Keratinocyte (primary cell): ENCODE data around the gene PRKCE. TPM values are rescaled to one million over a fixed set of nuclear protein-coding genes. Genes with fewer than 3 reads are reported as not detected.

Experiments used
- DNase-seq: peaks from one replicate; pipeline ENCODE4 v3.0.0-alpha.2; 2011; ENCODE audit warnings: low read depth, missing footprints, low spot score
- FAIRE-seq: peaks from 2 replicates; lab custom pipeline; 2011; peaks lifted over from hg19 to GRCh38; lab: Jason Lieb, UNC
- H2AFZ ChIP-seq: 2 replicates; pipeline ENCODE4 v1.6.0; 2012; ENCODE audit warnings: low read length, control low read depth, inconsistent platforms; ENCODE audit not compliant: control insufficient read depth
- H3K27ac ChIP-seq: 2 replicates; pipeline ENCODE4 v1.5.1; 2011; ENCODE audit warnings: low read length; ENCODE audit not compliant: control insufficient read depth, insufficient read depth
- H3K27me3 ChIP-seq: 3 replicates; pipeline ENCODE4 v1.6.0; 2011; ENCODE audit warnings: low read length; ENCODE audit not compliant: control insufficient read depth, insufficient read depth; ENCODE audit errors: extremely low read depth
- H3K36me3 ChIP-seq, 2 experiments: 2 replicates in 1 of 2; 3 replicates in 1 of 2; pipeline ENCODE4 v1.5.1; 2011; ENCODE audit warnings: low read length in 2 of 2, mild to moderate bottlenecking in 1 of 2; ENCODE audit not compliant: control insufficient read depth in 2 of 2, insufficient read depth in 2 of 2; ENCODE audit errors: extremely low read depth in 1 of 2
- H3K4me1 ChIP-seq: 3 replicates; pipeline ENCODE4 v1.5.1; 2011; ENCODE audit warnings: low read length; ENCODE audit not compliant: control insufficient read depth, insufficient read depth; ENCODE audit errors: extremely low read depth
- H3K4me2 ChIP-seq: 3 replicates; pipeline ENCODE4 v1.6.0; 2011; ENCODE audit warnings: low read depth, low read length; ENCODE audit not compliant: control insufficient read depth, insufficient read depth; ENCODE audit errors: extremely low read depth
- H3K4me3 ChIP-seq, 3 experiments: fragments of 200-600 bp in 1 of 3; sonication (generic) in 1 of 3; 2 replicates in 2 of 3; 3 replicates in 1 of 3; pipeline ENCODE4 v1.5.1; 2011 to 2016; ENCODE audit warnings: low read length in 3 of 3, mild to moderate bottlenecking in 3 of 3, control low read depth in 2 of 3, inconsistent platforms in 1 of 3, low read depth in 1 of 3, mixed read lengths in 1 of 3, mixed run types in 1 of 3, moderate library complexity in 1 of 3; ENCODE audit not compliant: control insufficient read depth in 2 of 3, insufficient read depth in 2 of 3; ENCODE audit errors: extremely low read depth in 1 of 3
- H3K79me2 ChIP-seq: 2 replicates; pipeline ENCODE4 v1.6.0; 2012; ENCODE audit warnings: low read length; ENCODE audit not compliant: control insufficient read depth, insufficient read depth
- H3K9ac ChIP-seq: 3 replicates; pipeline ENCODE4 v1.6.0; 2011; ENCODE audit warnings: low read length; ENCODE audit not compliant: control insufficient read depth, insufficient read depth; ENCODE audit errors: extremely low read depth
- H3K9me1 ChIP-seq: 3 replicates; pipeline ENCODE4 v1.6.0; 2011; ENCODE audit warnings: low read length; ENCODE audit not compliant: control insufficient read depth, insufficient read depth; ENCODE audit errors: extremely low read depth
- H3K9me3 ChIP-seq: 2 replicates; pipeline ENCODE4 v1.5.1; 2012; ENCODE audit warnings: low read depth, low read length; ENCODE audit not compliant: control insufficient read depth
- H4K20me1 ChIP-seq: 3 replicates; pipeline ENCODE4 v1.6.0; 2011; ENCODE audit warnings: low read length; ENCODE audit not compliant: control insufficient read depth, insufficient read depth; ENCODE audit errors: extremely low read depth
- CTCF ChIP-seq, 3 experiments: IDR thresholded peaks in 1 of 3; conservative IDR thresholded peaks in 1 of 3; optimal IDR thresholded peaks in 1 of 3; 2 replicates in 2 of 3; 3 replicates in 1 of 3; pipeline versions ENCODE3 to v1.5.1; 2011; ENCODE audit warnings: low read length in 3 of 3, mild to moderate bottlenecking in 3 of 3, moderate library complexity in 2 of 3, control low read depth in 1 of 3, inconsistent platforms in 1 of 3; ENCODE audit not compliant: insufficient read depth in 2 of 3; ENCODE audit errors: extremely low read depth in 1 of 3
- EZH2 ChIP-seq: IDR thresholded peaks from one replicate; pipeline ENCODE4 v1.6.1; 2012; ENCODE audit warnings: inconsistent platforms, mild to moderate bottlenecking, low read length, moderate library complexity
- dilution Hi-C: fragments of 300-500 bp; cut with MboI; formaldehyde crosslinking; loops from one replicate; pipeline ENCODE4 v1.7.0; 2020; ENCODE audit warnings: low sequenced_read_pairs; ENCODE audit not compliant: extremely low pct_ligation_motif_present
- polyA plus RNA-seq, 5 experiments: library from polyadenylated mRNA; depleted of rRNA in 3 of 5; stranded (reverse) in 3 of 5; stranded (forward) in 1 of 5; unstranded in 1 of 5; fragments of >200 nt; gene quantifications; 1 replicate in 1 of 5; 2 replicates in 3 of 5; 3 replicates in 1 of 5; pipeline versions ENCODE4 v1.2.1 to v1.2.3, GENCODE V29; 2011 to 2012; ENCODE audit warnings: missing spikeins in 2 of 5, low read depth in 1 of 5, low replicate concordance in 1 of 5

Gene PRKCE
- polyA plus RNA-seq, 1 donor (not counting 4 experiments of a cell fraction or from before 2014, with no cell fraction given) = 2.0 TPM

GRCh38 chr2:45945302-45945717 is 293.8 kb downstream of the PRKCE start:
- no peak for FAIRE-seq
- Histone ChIP-seq H3K9me3 (no peaks in the 10 kb centered on the region), H3K9me1 (no peaks in the 10 kb centered on the region), H3K4me1 (peaks cover 21% of the 10 kb centered on the region), H3K27ac (no peak overlapping the region), H3K4me3 (no peak overlapping the region), H3K4me2 (no peak overlapping the region), H3K79me2 (no peaks in the 10 kb centered on the region), H2AFZ (no peak overlapping the region), H3K36me3 (no peaks in the 10 kb centered on the region), H4K20me1 (no peaks in the 10 kb centered on the region), H3K9ac (no peak overlapping the region), H3K27me3 (no peaks in the 10 kb centered on the region)
- no peak for DNase-seq
- dilution Hi-C loops = no loop called here
- TF ChIP-seq EZH2 (no peak), CTCF (optimal IDR thresholded peaks at IDR 0.05 in 1 of 3, IDR thresholded peaks at IDR 0.05 in 1 of 3, conservative IDR thresholded peaks at IDR 0.05 in 1 of 3; ENCODE audit: extremely low read depth in 1 of 3, insufficient read depth in 2 of 3, low read length in 3 of 3) (no peak)

- no peak for FAIRE-seq
- Histone ChIP-seq H2AFZ (no peak overlapping the region), H3K36me3 (no peaks in the 10 kb centered on the region), H3K9me1 (no peaks in the 10 kb centered on the region), H3K27ac (no peak overlapping the region), H3K27me3 (no peaks in the 10 kb centered on the region), H3K79me2 (no peaks in the 10 kb centered on the region), H3K9me3 (no peaks in the 10 kb centered on the region), H4K20me1 (no peaks in the 10 kb centered on the region), H3K4me1 (peaks cover 24% of the 10 kb centered on the region), H3K9ac (no peak overlapping the region), H3K4me2 (no peak overlapping the region), H3K4me3 (no peak overlapping the region)
- DNase-seq = peak; percentile 26
- dilution Hi-C loops = no loop called here
- TF ChIP-seq EZH2 = no peak
- no peak for TF ChIP-seq CTCF (optimal IDR thresholded peaks at IDR 0.05 in 1 of 3, IDR thresholded peaks at IDR 0.05 in 1 of 3, conservative IDR thresholded peaks at IDR 0.05 in 1 of 3; ENCODE audit: extremely low read depth in 1 of 3, insufficient read depth in 2 of 3, low read length in 3 of 3)
Observed at GRCh38 chr2:45946023-45946422, 294.5 kb downstream of the PRKCE start.
